A673 (cell line): Measurements from ENCODE around the gene GRPEL2. TPM values are rescaled to one million over a fixed set of nuclear protein-coding genes. Genes with fewer than 3 reads are reported as not detected.

Source experiments
- BruUV-seq: library from RNA; stranded (reverse); fragments of 400-500 nt; replicated peaks from 2 replicates; lab custom pipeline; 2021; lab: Mats Ljungman, UMichigan
- CTCF ChIA-PET: fragments of 300-600 bp; sonication (Branson Sonifier 250); formaldehyde crosslinking; loops from one replicate; lab custom pipeline; 2022; ENCODE audit warnings: antibody characterized with exemption; lab: Charles Lee
- POLR2A ChIA-PET: fragments of 300-600 bp; sonication (Branson Sonifier 250); formaldehyde crosslinking; loops from one replicate; lab custom pipeline; 2022; ENCODE audit warnings: antibody characterized with exemption; ENCODE audit not compliant: low non-redundant PET; lab: Charles Lee
- DNase-seq: peaks from one replicate; pipeline ENCODE4 v3.0.0-alpha.2; 2015; ENCODE audit warnings: low spot score
- H3K27ac ChIP-seq: fragments of 200-600 bp; sonication (generic); 2 replicates; pipeline ENCODE4 v1.5.1; 2016; ENCODE audit warnings: mixed run types, low read depth, mild to moderate bottlenecking, mixed read lengths, antibody characterized with exemption, low read length; ENCODE audit not compliant: poor library complexity, severe bottlenecking
- H3K27me3 ChIP-seq: fragments of 200-600 bp; sonication (generic); replicated peaks from 2 replicates; pipeline ENCODE4 v1.6.1; 2017; ENCODE audit warnings: mixed run types, low read depth, mild to moderate bottlenecking, mixed read lengths, antibody characterized with exemption, low read length; ENCODE audit not compliant: insufficient read depth, poor library complexity
- H3K36me3 ChIP-seq: fragments of 200-600 bp; sonication (generic); 2 replicates; pipeline ENCODE4 v1.6.1; 2016; ENCODE audit warnings: mixed run types, mild to moderate bottlenecking, mixed read lengths, antibody characterized with exemption, low read length; ENCODE audit not compliant: insufficient read depth, poor library complexity, severe bottlenecking
- H3K4me1 ChIP-seq: fragments of 200-600 bp; sonication (generic); 2 replicates; pipeline ENCODE4 v1.6.1; 2017; ENCODE audit warnings: mixed run types, mild to moderate bottlenecking, mixed read lengths, antibody characterized with exemption, low read length; ENCODE audit not compliant: insufficient read depth, poor library complexity, severe bottlenecking
- H3K4me3 ChIP-seq: fragments of 200-600 bp; sonication (generic); 2 replicates; pipeline ENCODE4 v1.5.1; 2016; ENCODE audit warnings: low read depth, mixed run types, mild to moderate bottlenecking, mixed read lengths, low read length; ENCODE audit not compliant: poor library complexity, severe bottlenecking
- H3K9me3 ChIP-seq: fragments of 200-600 bp; sonication (generic); 2 replicates; pipeline ENCODE4 v1.6.1; 2016; ENCODE audit warnings: mixed run types, low read depth, mild to moderate bottlenecking, mixed read lengths, antibody characterized with exemption, low read length; ENCODE audit not compliant: poor library complexity, severe bottlenecking
- CTCF ChIP-seq: fragments of 300-800, 200-600 bp; sonication (generic); conservative IDR thresholded peaks from 2 replicates; pipeline ENCODE4 v1.5.1; 2017; ENCODE audit warnings: low read depth, mild to moderate bottlenecking, antibody characterized with exemption, low read length, moderate library complexity, mixed read lengths
- EZH2 ChIP-seq: fragments of 200-600 bp; sonication (generic); IDR thresholded peaks from 2 replicates; pipeline ENCODE4 v1.6.1; 2017; ENCODE audit warnings: borderline replicate concordance, low read depth, mild to moderate bottlenecking, mixed read lengths, antibody characterized with exemption, low read length; ENCODE audit not compliant: poor library complexity, severe bottlenecking
- intact Hi-C: fragments of 100-400 bp; cut with micrococcal nuclease; formaldehyde crosslinking; loops from one replicate; pipeline ENCODE4 v1.10.0; 2022; ENCODE audit not compliant: unreplicated experiment
- total RNA-seq: library from RNA; stranded (reverse); gene quantifications from 2 replicates; pipeline ENCODE4 v1.2.3, GENCODE V29; 2021

Gene GRPEL2
- total RNA-seq, 1 experiment from 2014 or later = 33.2 TPM

GRCh38 chr5:149326611-149327010 is 18.7 kb upstream of the GRPEL2 start:
- ChIA-PET POLR2A (no interaction called here), CTCF (no interaction called here)
- H3K27me3 ChIP-seq = no peaks in the 10 kb centered on the region
- intact Hi-C loops = no loop called here
- no peak for TF ChIP-seq CTCF
- TF ChIP-seq EZH2 = no peak
- BruUV-seq = no TSS peak
- H3K9me3 ChIP-seq = no peaks in the 10 kb centered on the region
- H3K36me3 ChIP-seq = no peaks in the 10 kb centered on the region
- DNase-seq = no peak
- H3K27ac ChIP-seq = no peak overlapping the region
- no peaks in the 10 kb centered on the region for H3K4me1 ChIP-seq
- H3K4me3 ChIP-seq = no peak overlapping the region

GRCh38 chr5:149328177-149328576 is 17.1 kb upstream of the GRPEL2 start:
- no peaks in the 10 kb centered on the region for H3K9me3 ChIP-seq
- no peak overlapping the region for H3K27ac ChIP-seq
- no peak for TF ChIP-seq EZH2
- no peak for TF ChIP-seq CTCF
- H3K4me3 ChIP-seq = no peak overlapping the region
- no peaks in the 10 kb centered on the region for H3K27me3 ChIP-seq
- ChIA-PET POLR2A (no interaction called here), CTCF (interaction anchor here (0.6 kb wide), 1 partner anchor 101 kb away, joined by 3 read pairs; no protein-coding TSS in a partner anchor)
- no TSS peak for BruUV-seq
- H3K36me3 ChIP-seq = no peaks in the 10 kb centered on the region
- no peaks in the 10 kb centered on the region for H3K4me1 ChIP-seq
- no peak for DNase-seq
- intact Hi-C loops = no loop called here

GRCh38 chr5:149333711-149334443 is 11.4 kb upstream of the GRPEL2 start:
- no peak for DNase-seq
- Histone ChIP-seq H3K4me3 (no peak overlapping the region), H3K27ac (no peak overlapping the region), H3K36me3 (no peaks in the 10 kb centered on the region), H3K27me3 (peaks cover 10% of the 10 kb centered on the region), H3K4me1 (no peaks in the 10 kb centered on the region), H3K9me3 (no peaks in the 10 kb centered on the region)
- POLR2A ChIA-PET = no interaction called here
- TF ChIP-seq CTCF (no peak), EZH2 (no peak)
- BruUV-seq = no TSS peak
- intact Hi-C loops = no loop called here
- CTCF ChIA-PET = no interaction called here
